ENCODE data around the gene PTGR3.

Gene PTGR3

GRCh38 chr18:75223687-75224347 is 14.9 kb upstream of the PTGR3 start:
- Histone ChIP-seq H3K36me3 (ENCODE audit: control insufficient read depth in 2 of 2, insufficient read depth in 2 of 2, low read length in 2 of 2) (no peaks in the 10 kb centered on the region), H3K27me3 (ENCODE audit: control insufficient read depth in 2 of 2, insufficient read depth in 2 of 2, low read length in 2 of 2) (no peaks in the 10 kb centered on the region), H3K9me3 (ENCODE audit: control insufficient read depth in 2 of 2, low read length in 2 of 2) (no peaks in the 10 kb centered on the region), H3K4me3 (ENCODE audit: low read length in 2 of 2) (no peak overlapping the region), H3K27ac (ENCODE audit: low read depth in 2 of 2, low read length in 2 of 2) (no peak overlapping the region), H3K9ac (ENCODE audit: low read depth in 1 of 2, low read length in 2 of 2) (no peak overlapping the region), H3K4me1 (ENCODE audit: control insufficient read depth in 2 of 2, insufficient read depth in 2 of 2, low read length in 2 of 2) (peaks cover 22 to 29% of the 10 kb centered on the region in 2 donors)

DNA sequence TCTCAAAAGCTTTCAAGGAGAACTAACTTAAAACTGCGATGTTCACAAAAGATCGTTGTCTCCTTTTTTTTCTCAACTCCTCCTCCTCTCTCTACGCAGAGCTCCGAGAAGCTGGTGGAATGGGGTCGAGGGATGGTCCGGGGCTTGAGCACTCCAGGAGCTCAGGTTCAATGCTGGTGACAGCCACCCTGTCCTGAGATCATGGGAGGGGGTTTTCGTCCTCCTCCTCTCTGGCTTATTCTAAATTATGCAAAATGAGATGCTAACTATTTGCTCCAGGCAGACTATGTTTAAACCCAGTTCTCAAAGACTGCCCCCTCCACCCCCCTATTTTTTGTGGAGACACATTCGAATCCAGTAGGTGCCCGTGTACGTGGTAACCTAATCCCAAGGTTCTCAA is 13.5 kb upstream of the PTGR3 start:
- H3K9me3 ChIP-seq (ENCODE audit: control insufficient read depth in 2 of 2, low read length in 2 of 2): no peaks in the 10 kb centered on the region
- no peaks in the 10 kb centered on the region for H3K27me3 ChIP-seq (ENCODE audit: control insufficient read depth in 2 of 2, insufficient read depth in 2 of 2, low read length in 2 of 2)
- H3K36me3 ChIP-seq (ENCODE audit: control insufficient read depth in 2 of 2, insufficient read depth in 2 of 2, low read length in 2 of 2): no peaks in the 10 kb centered on the region
- no peak overlapping the region for H3K27ac ChIP-seq (ENCODE audit: low read depth in 2 of 2, low read length in 2 of 2)
- H3K4me3 ChIP-seq (ENCODE audit: low read length in 2 of 2): no peak overlapping the region
- peaks cover 31 to 35% of the 10 kb centered on the region in 2 donors for H3K4me1 ChIP-seq (ENCODE audit: control insufficient read depth in 2 of 2, insufficient read depth in 2 of 2, low read length in 2 of 2)
- no peak overlapping the region for H3K9ac ChIP-seq (ENCODE audit: low read depth in 1 of 2, low read length in 2 of 2)

- Histone ChIP-seq H3K4me1 (ENCODE audit: control insufficient read depth in 2 of 2, insufficient read depth in 2 of 2, low read length in 2 of 2) (peaks cover 29 to 35% of the 10 kb centered on the region in 2 donors), H3K9ac (ENCODE audit: low read depth in 1 of 2, low read length in 2 of 2) (no peak overlapping the region), H3K9me3 (ENCODE audit: control insufficient read depth in 2 of 2, low read length in 2 of 2) (no peaks in the 10 kb centered on the region), H3K4me3 (ENCODE audit: low read length in 2 of 2) (no peak overlapping the region), H3K36me3 (ENCODE audit: control insufficient read depth in 2 of 2, insufficient read depth in 2 of 2, low read length in 2 of 2) (no peaks in the 10 kb centered on the region), H3K27me3 (ENCODE audit: control insufficient read depth in 2 of 2, insufficient read depth in 2 of 2, low read length in 2 of 2) (no peaks in the 10 kb centered on the region), H3K27ac (ENCODE audit: low read depth in 2 of 2, low read length in 2 of 2) (no peak overlapping the region)
Measured at GRCh38 chr18:75221897-75222296, 13.0 kb upstream of the PTGR3 start.

DNA sequence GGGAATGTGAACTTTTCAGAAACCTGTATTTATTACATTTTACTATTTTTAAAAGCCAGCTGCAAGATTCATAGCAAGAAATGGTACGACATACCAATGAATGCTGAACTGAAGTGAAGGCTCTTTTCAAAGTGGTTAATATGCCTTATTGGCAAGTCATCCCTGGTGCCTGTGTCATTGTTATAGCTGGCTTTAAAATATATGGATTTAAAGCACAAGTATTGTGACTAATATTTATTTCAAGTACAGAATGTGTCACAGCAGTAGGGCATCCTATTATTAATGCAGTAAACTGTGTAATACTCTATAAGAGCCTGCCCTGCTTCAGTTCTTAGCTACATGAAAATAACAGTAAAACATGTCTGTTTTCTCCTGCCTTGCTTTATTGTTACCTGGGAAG is 12.5 kb upstream of the PTGR3 start:
- Histone ChIP-seq H3K27ac (ENCODE audit: low read depth in 2 of 2, low read length in 2 of 2) (no peak overlapping the region), H3K36me3 (ENCODE audit: control insufficient read depth in 2 of 2, insufficient read depth in 2 of 2, low read length in 2 of 2) (no peaks in the 10 kb centered on the region), H3K9me3 (ENCODE audit: control insufficient read depth in 2 of 2, low read length in 2 of 2) (no peaks in the 10 kb centered on the region), H3K4me1 (ENCODE audit: control insufficient read depth in 2 of 2, insufficient read depth in 2 of 2, low read length in 2 of 2) (peaks cover 29 to 39% of the 10 kb centered on the region in 2 donors), H3K4me3 (ENCODE audit: low read length in 2 of 2) (no peak overlapping the region), H3K27me3 (ENCODE audit: control insufficient read depth in 2 of 2, insufficient read depth in 2 of 2, low read length in 2 of 2) (no peaks in the 10 kb centered on the region), H3K9ac (ENCODE audit: low read depth in 1 of 2, low read length in 2 of 2) (no peak overlapping the region)

GRCh38 chr18:75220551-75221355 is 11.8 kb upstream of the PTGR3 start:
- Histone ChIP-seq H3K36me3 (ENCODE audit: control insufficient read depth in 2 of 2, insufficient read depth in 2 of 2, low read length in 2 of 2) (no peaks in the 10 kb centered on the region), H3K4me1 (ENCODE audit: control insufficient read depth in 2 of 2, insufficient read depth in 2 of 2, low read length in 2 of 2) (peaks cover 28 to 44% of the 10 kb centered on the region in 2 donors), H3K27me3 (ENCODE audit: control insufficient read depth in 2 of 2, insufficient read depth in 2 of 2, low read length in 2 of 2) (no peaks in the 10 kb centered on the region), H3K9me3 (ENCODE audit: control insufficient read depth in 2 of 2, low read length in 2 of 2) (no peaks in the 10 kb centered on the region), H3K27ac (ENCODE audit: low read depth in 2 of 2, low read length in 2 of 2) (peak overlapping the region in 1 of 2 donors; percentile 81), H3K4me3 (ENCODE audit: low read length in 2 of 2) (no peak overlapping the region), H3K9ac (ENCODE audit: low read depth in 1 of 2, low read length in 2 of 2) (no peak overlapping the region)

DNA sequence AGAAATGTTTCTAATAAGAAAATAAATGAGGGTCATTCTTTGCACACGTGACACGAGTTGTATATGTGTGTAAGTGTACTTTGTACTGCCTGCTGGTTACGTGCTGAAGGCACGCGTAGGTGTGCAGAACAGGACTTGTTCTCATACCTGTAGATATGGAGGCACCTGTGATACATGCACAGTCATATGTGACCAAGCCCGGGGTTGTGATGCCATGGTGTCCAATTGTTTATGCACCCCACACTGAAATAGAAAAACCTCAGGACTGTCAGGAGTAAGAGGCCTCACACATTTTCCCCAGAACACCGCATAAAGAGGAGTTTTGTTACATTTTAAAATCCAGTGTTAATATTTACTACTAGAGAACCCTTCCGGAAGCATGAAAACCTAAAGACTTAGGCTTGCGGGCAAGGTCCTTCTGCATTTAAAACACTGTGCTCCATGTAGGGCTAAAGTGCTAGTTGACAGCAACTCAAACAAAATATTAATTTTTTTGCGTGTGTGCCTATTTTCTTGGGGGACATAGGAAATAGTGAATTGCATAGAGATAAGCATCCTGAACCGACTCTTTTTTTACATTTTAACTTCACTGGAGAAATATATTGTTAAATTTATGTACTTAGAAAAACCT is 10.9 kb upstream of the PTGR3 start:
- no peaks in the 10 kb centered on the region for H3K36me3 ChIP-seq (ENCODE audit: control insufficient read depth in 2 of 2, insufficient read depth in 2 of 2, low read length in 2 of 2)
- H3K27me3 ChIP-seq (ENCODE audit: control insufficient read depth in 2 of 2, insufficient read depth in 2 of 2, low read length in 2 of 2): no peaks in the 10 kb centered on the region
- no peak overlapping the region for H3K9ac ChIP-seq (ENCODE audit: low read depth in 1 of 2, low read length in 2 of 2)
- no peaks in the 10 kb centered on the region for H3K9me3 ChIP-seq (ENCODE audit: control insufficient read depth in 2 of 2, low read length in 2 of 2)
- peak overlapping the region; percentile 81 to 88 for H3K27ac ChIP-seq (ENCODE audit: low read depth in 2 of 2, low read length in 2 of 2)
- H3K4me3 ChIP-seq (ENCODE audit: low read length in 2 of 2): peak overlapping the region in 1 of 2 donors; percentile 10
- peaks cover 37 to 53% of the 10 kb centered on the region in 2 donors for H3K4me1 ChIP-seq (ENCODE audit: control insufficient read depth in 2 of 2, insufficient read depth in 2 of 2, low read length in 2 of 2)

DNA sequence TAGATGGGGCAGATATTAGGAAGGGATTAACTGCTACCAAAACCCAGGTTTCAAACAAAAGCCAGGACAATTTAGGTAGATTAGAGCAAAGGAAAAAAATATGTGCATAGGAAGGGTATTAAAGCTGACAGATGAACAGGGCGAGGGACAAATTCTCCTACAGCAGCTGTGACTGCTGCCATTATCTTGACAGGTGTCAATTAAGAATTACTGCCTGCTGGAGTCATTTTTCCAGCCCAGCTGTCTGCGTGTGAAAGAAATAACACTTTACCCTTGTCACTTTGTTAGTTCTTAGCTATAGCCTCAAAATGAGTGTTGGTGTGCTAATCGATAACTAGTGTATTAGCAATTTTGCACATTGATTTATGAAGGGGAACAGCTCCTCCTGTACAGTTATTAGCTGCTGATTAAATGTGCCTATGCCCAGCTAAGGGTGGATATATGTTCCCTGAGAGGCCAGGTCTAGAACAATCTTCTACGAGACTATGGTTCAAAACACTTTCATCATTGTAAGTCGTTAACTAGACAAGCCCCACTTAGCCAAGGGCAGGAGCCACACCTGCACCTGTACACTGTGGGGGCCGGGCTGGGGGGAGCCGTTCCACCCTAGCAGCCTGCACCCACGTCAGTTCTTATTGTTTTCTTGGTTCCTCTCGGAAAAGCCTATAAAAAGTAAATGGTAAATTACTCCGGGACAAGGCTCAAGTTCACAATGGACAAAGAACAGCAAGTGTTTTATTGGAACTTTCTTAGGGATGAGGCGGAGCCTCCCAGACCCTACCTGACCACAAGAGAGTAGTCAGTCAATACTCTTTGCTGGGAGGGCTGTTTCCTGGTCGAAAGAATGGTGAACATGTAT is 9.4 kb upstream of the PTGR3 start:
- Histone ChIP-seq H3K27ac (ENCODE audit: low read depth in 2 of 2, low read length in 2 of 2) (peak overlapping the region; percentile 81 to 88), H3K4me1 (ENCODE audit: control insufficient read depth in 2 of 2, insufficient read depth in 2 of 2, low read length in 2 of 2) (peaks cover 40 to 67% of the 10 kb centered on the region in 2 donors), H3K4me3 (ENCODE audit: low read length in 2 of 2) (peak overlapping the region; percentile 6 to 50), H3K9ac (ENCODE audit: low read depth in 1 of 2, low read length in 2 of 2) (peak overlapping the region; percentile 63), H3K27me3 (ENCODE audit: control insufficient read depth in 2 of 2, insufficient read depth in 2 of 2, low read length in 2 of 2) (no peaks in the 10 kb centered on the region), H3K9me3 (ENCODE audit: control insufficient read depth in 2 of 2, low read length in 2 of 2) (no peaks in the 10 kb centered on the region), H3K36me3 (ENCODE audit: control insufficient read depth in 2 of 2, insufficient read depth in 2 of 2, low read length in 2 of 2) (no peaks in the 10 kb centered on the region)

- Histone ChIP-seq H3K9ac (ENCODE audit: low read depth in 1 of 2, low read length in 2 of 2) (peak overlapping the region; percentile 1 to 44), H3K36me3 (ENCODE audit: control insufficient read depth in 2 of 2, insufficient read depth in 2 of 2, low read length in 2 of 2) (no peaks in the 10 kb centered on the region), H3K27ac (ENCODE audit: low read depth in 2 of 2, low read length in 2 of 2) (peak overlapping the region; percentile 81 to 88), H3K27me3 (ENCODE audit: control insufficient read depth in 2 of 2, insufficient read depth in 2 of 2, low read length in 2 of 2) (no peaks in the 10 kb centered on the region), H3K9me3 (ENCODE audit: control insufficient read depth in 2 of 2, low read length in 2 of 2) (no peaks in the 10 kb centered on the region), H3K4me1 (ENCODE audit: control insufficient read depth in 2 of 2, insufficient read depth in 2 of 2, low read length in 2 of 2) (peaks cover 40 to 78% of the 10 kb centered on the region in 2 donors), H3K4me3 (ENCODE audit: low read length in 2 of 2) (peak overlapping the region; percentile 30 to 49)
Measured at GRCh38 chr18:75216911-75217689, 8.2 kb upstream of the PTGR3 start.

- peak overlapping the region; percentile 1 to 44 for H3K9ac ChIP-seq (ENCODE audit: low read depth in 1 of 2, low read length in 2 of 2)
Measured at GRCh38 chr18:75216212-75216910, 7.4 kb upstream of the PTGR3 start.

More at GRCh38 chr18:75216212-75216910, 7.4 kb upstream of the PTGR3 start:
- peaks cover 40 to 78% of the 10 kb centered on the region in 2 donors for H3K4me1 ChIP-seq (ENCODE audit: control insufficient read depth in 2 of 2, insufficient read depth in 2 of 2, low read length in 2 of 2)
- H3K9me3 ChIP-seq (ENCODE audit: control insufficient read depth in 2 of 2, low read length in 2 of 2): no peaks in the 10 kb centered on the region
- no peaks in the 10 kb centered on the region for H3K27me3 ChIP-seq (ENCODE audit: control insufficient read depth in 2 of 2, insufficient read depth in 2 of 2, low read length in 2 of 2)
- H3K4me3 ChIP-seq (ENCODE audit: low read length in 2 of 2): peak overlapping the region; percentile 10 to 49
- H3K27ac ChIP-seq (ENCODE audit: low read depth in 2 of 2, low read length in 2 of 2): peak overlapping the region; percentile 81 to 88
- no peaks in the 10 kb centered on the region for H3K36me3 ChIP-seq (ENCODE audit: control insufficient read depth in 2 of 2, insufficient read depth in 2 of 2, low read length in 2 of 2)
